NCI-H1436 treated with DMSO at 0.1 percent for 48 hours (cell line): ENCODE results near the gene CAPN5.
"Not testable (repeated sequence)": the region's sequence is repeated elsewhere in the genome, so short reads cannot be mapped to it uniquely, and the experiment has no call there.

Source experiments
- DNase-seq: peaks from one replicate; lab custom pipeline; 2025; lab: John Stamatoyannopoulos, UW

The CAPN5 gene

DNA sequence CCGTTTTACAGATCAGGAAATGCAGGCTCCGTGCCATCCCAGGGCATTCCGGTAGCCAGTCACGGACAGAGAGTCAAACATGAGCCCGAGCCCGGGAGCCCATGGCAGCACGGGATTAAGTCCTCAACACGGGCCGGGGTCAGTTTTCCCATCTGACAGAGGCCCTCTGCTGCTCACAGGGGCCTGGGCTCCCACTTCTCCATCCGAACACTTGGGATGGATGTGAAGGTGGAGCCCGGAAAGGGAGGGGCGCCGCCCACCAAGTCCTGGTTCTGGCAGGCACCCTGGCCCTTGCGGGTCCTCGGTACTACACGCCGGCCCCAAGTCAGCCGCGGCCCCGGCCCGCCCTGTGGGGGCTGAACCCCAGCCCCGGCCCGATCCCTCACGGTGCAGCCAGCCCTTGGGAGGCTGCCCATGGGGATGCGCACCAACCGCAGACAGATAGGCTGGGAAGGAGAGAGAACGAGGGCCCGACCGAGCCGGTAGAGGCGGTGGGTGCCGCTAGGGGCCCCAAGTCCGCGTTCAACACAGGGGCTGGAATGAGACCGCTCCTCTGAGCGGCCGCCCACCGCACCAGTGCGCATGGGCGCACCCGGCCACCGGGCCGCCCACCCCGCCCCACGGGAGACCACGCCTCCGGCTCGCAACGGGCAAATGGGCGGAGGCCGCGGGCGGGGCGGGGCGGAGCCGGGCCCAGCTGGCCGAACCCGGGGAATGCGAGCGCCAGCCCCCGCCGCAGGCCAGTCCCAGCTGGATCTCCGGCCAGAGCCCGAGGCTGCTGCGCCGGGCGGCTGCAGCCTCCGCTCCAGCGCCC, at the start of gene CAPN5:
Gene CAPN5 (plus strand): TSS at position 743 of the 814 bp plus-strand sequence. CDS start 17,916 bp downstream, outside the sequence.
- no peak for DNase-seq

GRCh38 chr11:77018396-77018924, 48.3 kb upstream of the CAPN5 start:
- DNase-seq, result not testable (repeated sequence)

DNA sequence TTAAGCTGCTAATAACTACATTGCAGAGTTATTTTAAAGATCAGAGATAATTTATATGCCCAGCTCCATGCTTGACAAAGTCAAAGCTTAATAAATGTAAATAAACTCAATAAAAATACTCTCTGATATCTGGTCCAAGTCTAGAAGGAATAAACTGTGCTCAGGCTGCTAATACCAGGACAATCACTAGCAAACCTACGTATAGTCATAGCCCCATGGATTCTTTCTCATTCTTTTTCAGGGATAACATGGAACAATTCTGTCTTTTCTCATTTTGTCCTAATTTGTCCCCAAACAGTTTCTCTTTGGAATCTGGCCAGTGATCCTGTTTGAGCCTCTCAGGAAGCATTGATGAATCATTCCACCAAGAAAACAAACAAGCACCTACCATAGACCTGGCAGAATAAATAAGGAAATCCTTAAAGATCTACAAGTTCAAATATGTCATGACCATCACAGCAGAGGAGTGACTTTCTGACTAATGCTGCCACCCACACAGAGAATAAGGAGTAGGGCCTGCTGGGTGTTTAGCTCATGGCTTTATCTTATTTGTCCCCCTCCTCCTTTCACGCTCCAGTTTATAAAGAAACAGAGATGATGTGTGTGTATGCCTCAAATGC, 46.7 kb upstream of the CAPN5 start:
- DNase-seq, result no peak

GRCh38 chr11:77020734-77021133, 46.0 kb upstream of the CAPN5 start:
- DNase-seq, result no peak

DNA sequence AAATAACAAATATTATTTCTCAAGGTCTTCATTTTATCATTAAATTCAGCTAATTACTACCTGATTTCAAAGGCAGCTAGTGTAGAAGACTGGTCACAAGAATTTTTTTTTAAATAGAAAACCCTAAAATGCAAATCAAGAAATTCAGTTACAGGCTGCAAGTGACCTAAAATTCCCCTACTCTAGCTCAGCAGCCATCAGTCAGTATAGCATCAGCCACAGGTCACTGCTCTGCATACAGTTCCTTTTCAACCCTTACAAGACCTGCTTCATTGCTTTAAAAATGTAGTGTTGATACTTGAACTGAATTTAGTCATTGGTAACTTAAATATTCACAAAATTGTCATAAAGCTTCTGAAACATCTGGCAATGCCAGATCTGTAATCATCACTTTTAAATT, 42.0 kb upstream of the CAPN5 start:
- DNase-seq, result no peak

- DNase-seq, result no peak
Measured at GRCh38 chr11:77026221-77026620, 40.5 kb upstream of the CAPN5 start.

DNA sequence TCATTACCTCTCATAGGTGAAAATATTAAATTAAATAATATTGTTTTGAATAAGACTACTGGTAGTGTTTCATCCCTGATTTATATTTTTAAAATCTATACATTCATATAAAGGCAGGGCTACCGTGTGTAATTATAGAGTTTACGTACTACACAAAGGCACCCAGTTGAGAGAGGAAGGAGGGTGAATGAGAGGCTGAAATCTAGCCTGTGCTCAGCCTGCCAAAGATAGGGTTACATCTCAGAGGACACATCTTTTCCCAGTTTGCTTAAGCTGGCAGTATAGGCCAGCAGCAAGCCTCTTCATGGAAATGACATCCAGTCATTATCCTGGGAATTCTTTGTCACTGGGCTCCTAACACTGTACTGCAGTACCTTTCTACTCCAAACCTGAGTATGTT, 40.0 kb upstream of the CAPN5 start:
- no peak for DNase-seq

DNA sequence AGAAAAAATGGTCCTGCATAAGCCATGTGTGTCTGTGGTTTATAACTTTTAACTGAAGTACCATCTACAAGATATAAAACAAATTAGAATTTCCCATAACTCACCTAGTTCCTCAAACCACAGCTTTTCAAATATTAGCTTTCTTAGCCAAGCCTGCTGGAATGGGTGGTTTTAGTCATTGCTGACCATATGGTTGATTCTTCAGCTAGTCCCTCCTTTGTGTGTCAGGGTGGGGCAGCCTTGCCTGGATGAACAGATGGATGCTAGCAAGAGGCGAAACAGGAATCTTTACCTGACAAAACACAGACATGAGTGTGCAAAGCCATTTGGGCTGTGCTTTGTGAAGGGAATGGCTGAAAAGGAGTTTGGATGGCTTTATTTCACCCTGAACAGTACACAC, 39.5 kb upstream of the CAPN5 start:
- DNase-seq, result no peak

- DNase-seq, result no peak
Measured at GRCh38 chr11:77029829-77030228, 36.9 kb upstream of the CAPN5 start.

DNA sequence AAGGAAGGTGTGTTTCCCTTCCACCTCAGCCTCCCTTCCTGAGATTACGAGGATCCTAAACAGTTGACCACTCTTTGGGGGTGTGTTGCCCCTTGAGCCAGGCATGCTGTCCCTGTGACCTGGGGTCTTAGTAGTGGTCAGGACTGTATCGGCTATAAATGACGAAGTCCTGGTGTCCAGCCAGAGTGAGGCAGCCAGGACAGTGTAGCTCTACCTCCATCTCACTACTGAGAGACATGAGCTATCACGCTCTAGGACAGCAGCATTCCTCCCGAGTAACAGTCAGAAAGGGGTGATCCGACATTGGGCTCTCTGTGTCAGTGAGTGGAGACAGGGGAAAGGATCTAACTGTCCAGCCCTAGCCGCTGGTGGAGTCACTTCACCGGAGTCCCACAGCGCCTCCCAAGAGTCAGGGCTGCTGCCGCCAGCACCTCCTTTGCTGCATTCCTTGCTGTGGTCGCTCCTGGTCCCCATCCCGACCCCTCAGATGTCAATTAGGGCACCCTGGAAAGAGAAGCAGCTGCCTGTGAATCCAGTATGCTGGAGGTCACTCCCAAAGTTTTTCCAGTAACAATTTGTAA, 35.8 kb upstream of the CAPN5 start:
- DNase-seq, result no peak

DNA sequence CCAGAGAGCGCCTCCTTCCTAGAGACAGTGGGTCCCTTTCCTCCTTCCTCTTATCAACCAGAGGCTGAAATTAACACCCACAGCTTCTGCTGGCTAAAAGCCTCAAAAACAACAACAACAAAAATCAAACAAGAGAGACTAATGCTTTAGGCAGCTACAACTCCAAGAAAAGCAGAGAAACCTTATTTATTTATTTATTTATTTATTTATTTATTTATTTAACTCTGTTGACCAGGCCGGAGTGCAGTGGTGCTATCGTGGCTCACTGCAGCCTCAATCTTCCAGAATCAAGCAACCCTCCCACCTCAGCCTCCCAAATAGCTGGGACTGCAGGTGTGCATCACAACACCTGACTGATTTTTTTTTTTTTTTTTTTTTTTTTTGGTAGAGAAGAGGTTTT, 35.2 kb upstream of the CAPN5 start:
- no peak for DNase-seq

GRCh38 chr11:77035039-77035438, 31.7 kb upstream of the CAPN5 start:
- no peak for DNase-seq

- no peak for DNase-seq
Measured at GRCh38 chr11:77035580-77035979, 31.2 kb upstream of the CAPN5 start.

DNA sequence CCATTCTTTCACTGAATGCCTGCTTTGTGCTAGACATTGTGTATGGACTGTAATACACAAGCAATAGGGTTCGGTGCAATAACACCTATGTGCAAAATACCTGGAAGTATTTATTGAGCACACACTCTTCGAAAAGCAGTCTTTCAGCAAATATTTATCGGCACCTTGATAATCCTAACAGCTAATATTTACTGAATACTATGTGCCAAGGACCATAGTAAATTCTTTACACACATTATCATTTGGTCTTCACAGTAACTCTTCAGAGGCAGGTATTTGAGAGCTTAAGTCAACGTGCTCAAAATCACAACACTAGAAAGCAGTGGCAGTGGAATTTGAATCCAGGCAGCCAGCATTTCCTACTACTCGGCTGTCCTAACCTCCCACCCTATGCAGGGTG, 30.4 kb upstream of the CAPN5 start:
- DNase-seq, result no peak

DNA sequence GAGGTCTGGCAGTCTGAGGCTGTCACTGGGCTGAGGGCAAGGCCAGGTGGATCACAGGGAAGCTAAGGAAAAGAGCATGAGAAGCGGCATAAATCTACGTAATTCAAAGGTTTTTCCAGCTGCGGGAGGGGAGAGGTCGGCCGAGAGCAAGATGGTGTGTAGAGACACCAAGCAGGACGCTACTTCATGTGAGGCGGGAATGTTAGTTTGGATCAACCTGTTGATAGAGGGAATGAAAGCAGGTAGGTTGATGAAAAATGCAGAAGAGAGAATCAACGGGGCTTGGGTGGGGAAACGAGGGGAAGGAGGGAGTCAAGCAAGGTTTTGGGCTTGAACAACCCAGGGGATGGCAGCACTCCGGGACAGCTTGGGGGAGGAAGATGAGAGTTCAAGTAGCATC, 29.7 kb upstream of the CAPN5 start:
- no peak for DNase-seq

DNA sequence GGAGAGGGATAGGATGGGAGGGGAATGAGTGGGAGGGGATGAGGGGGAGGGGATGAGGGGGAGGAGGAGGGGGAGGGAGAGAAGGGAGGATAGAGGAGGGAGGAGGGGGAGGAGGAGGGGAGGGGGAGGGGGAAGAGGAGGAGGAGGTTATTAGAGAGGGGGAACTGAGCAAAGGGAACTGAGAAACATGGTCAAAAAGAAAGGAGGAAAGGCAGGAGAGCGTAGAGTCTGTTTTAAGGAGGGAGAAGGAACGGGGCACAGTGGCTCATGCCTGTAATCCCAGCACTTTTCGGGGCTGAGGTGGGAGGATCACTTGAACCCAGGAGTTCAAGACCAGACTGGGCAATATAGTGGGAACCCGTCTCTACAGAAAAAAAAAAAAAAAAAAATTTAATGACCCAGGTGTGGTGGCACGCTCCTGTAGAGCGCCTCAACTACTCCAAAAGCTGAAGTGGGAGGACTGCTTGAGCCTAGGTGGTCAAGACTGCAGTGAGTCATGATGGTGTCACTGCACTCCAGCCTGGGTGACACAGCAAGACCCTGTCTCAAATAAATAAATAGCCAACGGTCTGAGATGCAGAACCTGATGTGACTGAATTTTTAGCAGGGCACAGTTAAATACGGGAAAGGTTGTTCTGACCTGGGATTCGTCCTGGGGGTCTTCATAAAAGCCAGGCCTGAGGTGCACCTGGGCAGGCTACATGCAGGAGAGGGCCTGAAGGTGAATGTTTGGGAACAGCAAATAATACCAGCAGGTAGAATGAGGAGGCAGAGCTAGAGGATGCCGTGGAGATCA, 28.5 kb upstream of the CAPN5 start:
- no peak for DNase-seq

DNA sequence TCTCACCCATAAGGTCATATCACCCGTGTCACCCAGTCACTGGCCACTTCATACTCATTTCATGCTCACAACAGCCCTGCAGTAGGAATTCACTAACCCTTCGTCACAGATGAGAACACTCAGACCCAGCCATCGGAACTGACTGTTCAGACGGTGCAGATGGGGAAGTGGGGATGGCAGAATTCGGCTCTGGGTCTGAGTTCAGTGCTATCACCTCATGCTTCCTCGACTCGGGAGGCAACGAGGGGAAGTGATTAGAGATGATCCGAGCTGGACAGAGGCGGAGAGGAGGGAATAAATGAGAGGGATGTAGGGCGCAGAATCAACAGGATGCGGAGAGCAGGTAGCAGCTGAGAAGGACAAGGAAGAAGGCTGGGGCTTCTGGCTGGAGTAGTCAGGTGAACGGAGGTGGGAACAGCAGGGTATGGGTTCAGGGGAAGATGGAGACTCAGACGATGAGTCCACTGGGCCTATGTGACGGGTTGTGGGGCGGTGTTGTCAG, 27.9 kb upstream of the CAPN5 start:
- no peak for DNase-seq

DNA sequence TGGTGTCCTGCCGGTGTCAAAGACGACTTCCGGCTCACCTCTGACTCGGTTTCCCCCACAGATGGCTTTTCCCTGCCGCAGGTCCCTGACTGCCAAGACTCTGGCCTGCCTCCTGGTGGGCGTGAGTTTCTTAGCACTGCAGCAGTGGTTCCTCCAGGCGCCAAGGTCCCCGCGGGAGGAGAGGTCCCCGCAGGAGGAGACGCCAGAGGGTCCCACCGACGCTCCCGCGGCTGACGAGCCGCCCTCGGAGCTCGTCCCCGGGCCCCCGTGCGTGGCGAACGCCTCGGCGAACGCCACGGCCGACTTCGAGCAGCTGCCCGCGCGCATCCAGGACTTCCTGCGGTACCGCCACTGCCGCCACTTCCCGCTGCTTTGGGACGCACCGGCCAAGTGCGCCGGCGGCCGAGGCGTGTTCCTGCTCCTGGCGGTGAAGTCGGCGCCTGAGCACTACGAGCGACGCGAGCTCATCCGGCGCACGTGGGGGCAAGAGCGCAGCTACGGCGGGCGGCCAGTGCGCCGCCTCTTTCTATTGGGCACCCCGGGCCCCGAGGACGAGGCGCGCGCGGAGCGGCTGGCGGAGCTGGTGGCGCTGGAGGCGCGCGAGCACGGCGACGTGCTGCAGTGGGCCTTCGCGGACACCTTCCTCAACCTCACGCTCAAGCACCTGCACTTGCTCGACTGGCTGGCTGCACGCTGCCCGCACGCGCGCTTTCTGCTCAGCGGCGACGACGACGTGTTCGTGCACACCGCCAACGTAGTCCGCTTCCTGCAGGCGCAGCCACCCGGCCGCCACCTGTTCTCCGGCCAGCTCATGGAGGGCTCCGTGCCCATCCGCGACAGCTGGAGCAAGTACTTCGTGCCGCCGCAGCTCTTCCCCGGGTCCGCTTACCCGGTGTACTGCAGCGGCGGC, 27.0 kb upstream of the CAPN5 start:
- no peak for DNase-seq

DNA sequence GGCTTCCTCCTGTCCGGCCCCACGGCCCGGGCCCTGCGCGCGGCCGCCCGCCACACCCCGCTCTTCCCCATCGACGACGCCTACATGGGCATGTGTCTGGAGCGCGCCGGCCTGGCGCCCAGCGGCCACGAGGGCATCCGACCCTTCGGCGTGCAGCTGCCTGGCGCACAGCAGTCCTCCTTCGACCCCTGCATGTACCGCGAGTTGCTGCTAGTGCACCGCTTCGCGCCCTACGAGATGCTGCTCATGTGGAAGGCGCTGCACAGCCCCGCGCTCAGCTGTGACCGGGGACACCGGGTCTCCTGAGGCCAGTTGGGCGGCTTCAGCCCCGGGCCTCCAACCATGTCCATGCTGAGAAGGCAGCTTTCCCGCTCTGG, 26.4 kb upstream of the CAPN5 start:
- no peak for DNase-seq

- DNase-seq, result no peak
Measured at GRCh38 chr11:77040889-77041288, 25.9 kb upstream of the CAPN5 start.

- no peak for DNase-seq
Measured at GRCh38 chr11:77042111-77042726, 24.6 kb upstream of the CAPN5 start.
